NB4 (cell line): Measurements from ENCODE around the gene OGFOD2.
A peak's percentile ranks its signal among the peaks of the same experiment; 100 is the strongest.

Experiments used
- DNase-seq: peaks from one replicate; pipeline ENCODE4 v3.0.0; 2010; ENCODE audit warnings: low read depth
- H3K4me3 ChIP-seq: one replicate; pipeline ENCODE4 v1.5.1; 2011; ENCODE audit warnings: mild to moderate bottlenecking, low read depth, low read length, moderate library complexity
- CTCF ChIP-seq: IDR thresholded peaks from one replicate; pipeline ENCODE4 v1.5.1; 2012; ENCODE audit warnings: low read depth, low read length
- MAX ChIP-seq: IDR thresholded peaks from 2 replicates; pipeline ENCODE4 v1.6.1; 2011; ENCODE audit warnings: low read depth, low read length
- MYC ChIP-seq: IDR thresholded peaks from 2 replicates; pipeline ENCODE4 v1.6.1; 2011; ENCODE audit warnings: low read depth, low read length
- POLR2A ChIP-seq: IDR thresholded peaks from 2 replicates; pipeline ENCODE4 v1.6.1; 2011; ENCODE audit warnings: mild to moderate bottlenecking; ENCODE audit not compliant: insufficient read length; ENCODE audit errors: extremely low read depth

Gene OGFOD2

GRCh38 chr12:122998316-122998715, 23.3 kb downstream of the OGFOD2 start:
- no peak for DNase-seq
- TF ChIP-seq POLR2A, result no peak
- TF ChIP-seq MAX, result no peak
- TF ChIP-seq MYC, result no peak
- TF ChIP-seq CTCF, result no peak
- no peak overlapping the region for H3K4me3 ChIP-seq

GRCh38 chr12:122999196-122999946, 24.3 kb downstream of the OGFOD2 start:
- H3K4me3 ChIP-seq, result no peak overlapping the region
- no peak for DNase-seq
- no peak for TF ChIP-seq CTCF
- no peak for TF ChIP-seq MYC
- TF ChIP-seq POLR2A, result no peak
- no peak for TF ChIP-seq MAX

- TF ChIP-seq CTCF (no peak), MAX (0 out of 2 replicates have a peak, but pooled peaks have one; percentile 31), MYC (no peak; the same call in none of the 2 replicates)
- no peak overlapping the region for H3K4me3 ChIP-seq
- DNase-seq, result peak; percentile 94
Observed at GRCh38 chr12:122999986-123000420, 25.0 kb downstream of the OGFOD2 start.

- no peak overlapping the region for H3K4me3 ChIP-seq
- TF ChIP-seq CTCF, result no peak
- no peak for TF ChIP-seq MAX
- TF ChIP-seq MYC, result no peak
- TF ChIP-seq POLR2A, result no peak
- DNase-seq, result no peak
Observed at GRCh38 chr12:123000578-123000977, 25.5 kb downstream of the OGFOD2 start.

- H3K4me3 ChIP-seq, result no peak overlapping the region
- no peak for DNase-seq
- TF ChIP-seq MYC, result no peak
- no peak for TF ChIP-seq MAX
- TF ChIP-seq CTCF, result no peak
- TF ChIP-seq POLR2A, result no peak
Observed at GRCh38 chr12:123001464-123001863, 26.4 kb downstream of the OGFOD2 start.
